OCI-LY7 (cell line): Measurements from ENCODE around the gene TMEM184A.

ENCODE experiments used
- EZH2phosphoT487 ChIP-seq: fragments of 200-600 bp; sonication (generic); IDR thresholded peaks from 2 replicates; pipeline ENCODE4 v1.6.1; 2018; ENCODE audit warnings: low read depth, borderline replicate concordance, mild to moderate bottlenecking, mixed run types, antibody characterized with exemption, low read length, moderate library complexity, mixed read lengths
- TF ChIP-seq, protein P1 (sequence below): fragments of 200-600 bp; sonication (generic); conservative IDR thresholded peaks from 2 replicates; pipeline ENCODE4 v1.5.1; 2014; ENCODE audit warnings: mild to moderate bottlenecking, antibody characterized with exemption, low read length, moderate library complexity, mixed read lengths

DNA sequence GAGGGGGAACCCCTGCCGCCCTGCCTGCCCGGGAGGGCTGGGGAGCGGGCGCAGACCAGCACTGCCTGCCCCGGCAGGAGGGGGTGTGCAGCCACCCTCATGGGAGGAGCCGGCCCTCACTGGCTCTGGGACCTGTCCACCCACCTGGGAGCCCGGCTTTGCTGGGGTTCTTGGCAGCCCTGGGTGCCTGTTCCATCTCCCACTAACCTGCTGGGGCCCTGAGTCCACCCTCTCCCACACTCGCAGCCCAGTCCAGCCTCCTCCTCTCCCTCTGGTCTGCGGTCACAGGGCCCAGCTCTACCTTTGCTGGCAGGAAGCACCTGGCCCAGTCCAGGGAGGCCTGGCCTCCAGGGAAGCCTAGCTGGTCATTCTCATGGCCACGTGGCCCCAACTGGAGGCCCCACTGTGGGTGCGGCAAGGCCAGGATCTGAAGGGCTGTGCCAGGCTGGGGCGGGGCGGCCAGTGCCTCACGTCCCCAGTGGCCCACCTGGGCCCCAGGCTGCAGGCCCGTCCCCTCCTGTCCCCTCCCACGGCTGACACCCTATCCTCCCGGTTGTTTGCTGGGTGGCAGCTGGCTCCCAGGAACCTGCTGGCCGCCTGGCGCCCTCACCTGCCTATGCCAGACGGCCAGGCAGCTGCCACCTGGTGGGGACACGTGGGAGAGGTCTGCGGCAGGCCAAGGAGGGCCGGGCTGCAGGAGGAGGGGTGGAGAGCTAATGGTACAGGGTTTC is at the start of gene TMEM184A:
- TF ChIP-seq, protein P1, sequence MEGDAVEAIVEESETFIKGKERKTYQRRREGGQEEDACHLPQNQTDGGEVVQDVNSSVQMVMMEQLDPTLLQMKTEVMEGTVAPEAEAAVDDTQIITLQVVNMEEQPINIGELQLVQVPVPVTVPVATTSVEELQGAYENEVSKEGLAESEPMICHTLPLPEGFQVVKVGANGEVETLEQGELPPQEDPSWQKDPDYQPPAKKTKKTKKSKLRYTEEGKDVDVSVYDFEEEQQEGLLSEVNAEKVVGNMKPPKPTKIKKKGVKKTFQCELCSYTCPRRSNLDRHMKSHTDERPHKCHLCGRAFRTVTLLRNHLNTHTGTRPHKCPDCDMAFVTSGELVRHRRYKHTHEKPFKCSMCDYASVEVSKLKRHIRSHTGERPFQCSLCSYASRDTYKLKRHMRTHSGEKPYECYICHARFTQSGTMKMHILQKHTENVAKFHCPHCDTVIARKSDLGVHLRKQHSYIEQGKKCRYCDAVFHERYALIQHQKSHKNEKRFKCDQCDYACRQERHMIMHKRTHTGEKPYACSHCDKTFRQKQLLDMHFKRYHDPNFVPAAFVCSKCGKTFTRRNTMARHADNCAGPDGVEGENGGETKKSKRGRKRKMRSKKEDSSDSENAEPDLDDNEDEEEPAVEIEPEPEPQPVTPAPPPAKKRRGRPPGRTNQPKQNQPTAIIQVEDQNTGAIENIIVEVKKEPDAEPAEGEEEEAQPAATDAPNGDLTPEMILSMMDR, result peak; percentile 73
- no peak for TF ChIP-seq EZH2phosphoT487
